ENCODE results near the gene UBAP2. TPM values are rescaled to one million over a fixed set of nuclear protein-coding genes. Genes with fewer than 3 reads are reported as not detected.
A peak's percentile ranks its signal among the peaks of the same experiment; 100 is the strongest.

The UBAP2 gene
- total RNA-seq = 10 to 100 TPM; 45.7 to 57.0 TPM

- Mint-ChIP-seq H3K27me3 (no peaks in the 10 kb centered on the region), H3K4me1 (peaks cover 21% of the 10 kb centered on the region), H3K9me3 (no peaks in the 10 kb centered on the region), H3K36me3 (ENCODE audit: low read depth) (peaks cover 18% of the 10 kb centered on the region), H3K27ac (peak within 1 kb of the TSS; percentile 97), H3K4me3 (peak within 1 kb of the TSS; percentile 97)
- ATAC-seq (replicated peaks) = peak; percentile 88
These were observed at the start of gene UBAP2 for GRCh38 chr9:34048727-34049629. Gene UBAP2, minus strand, starts transcription at chr9:34048887. Its CDS starts 31,739 bp downstream, at chr9:34017148.

- H3K4me3 Mint-ChIP-seq = no peak overlapping the region
- H3K4me1 Mint-ChIP-seq = no peaks in the 10 kb centered on the region
- no peaks in the 10 kb centered on the region for H3K27me3 Mint-ChIP-seq
- no peak overlapping the region for H3K27ac Mint-ChIP-seq
- H3K9me3 Mint-ChIP-seq = no peaks in the 10 kb centered on the region
- peaks cover 91% of the 10 kb centered on the region for H3K36me3 Mint-ChIP-seq (ENCODE audit: low read depth)
- ATAC-seq (replicated peaks) = no peak
These were observed 49.6 kb upstream of the UBAP2 start for GRCh38 chr9:34098307-34098706.

GRCh38 chr9:34097865-34098264 lies 49.2 kb upstream of the UBAP2 start:
- ATAC-seq (replicated peaks) = no peak
- no peak overlapping the region for H3K4me3 Mint-ChIP-seq
- H3K9me3 Mint-ChIP-seq = no peaks in the 10 kb centered on the region
- peaks cover 91% of the 10 kb centered on the region for H3K36me3 Mint-ChIP-seq (ENCODE audit: low read depth)
- H3K4me1 Mint-ChIP-seq = peaks cover 4% of the 10 kb centered on the region
- no peaks in the 10 kb centered on the region for H3K27me3 Mint-ChIP-seq
- peak overlapping the region; percentile 33 for H3K27ac Mint-ChIP-seq

GRCh38 chr9:34096751-34097150 lies 48.1 kb upstream of the UBAP2 start:
- Mint-ChIP-seq H3K9me3 (no peaks in the 10 kb centered on the region), H3K4me1 (peaks cover 4% of the 10 kb centered on the region), H3K27ac (no peak overlapping the region), H3K36me3 (ENCODE audit: low read depth) (peaks cover 91% of the 10 kb centered on the region), H3K4me3 (no peak overlapping the region), H3K27me3 (no peaks in the 10 kb centered on the region)
- ATAC-seq (replicated peaks) = no peak

GRCh38 chr9:34093578-34093977 lies 44.9 kb upstream of the UBAP2 start:
- no peak overlapping the region for H3K4me3 Mint-ChIP-seq

GRCh38 chr9:34089311-34089710 lies 40.6 kb upstream of the UBAP2 start:
- no peaks in the 10 kb centered on the region for H3K27me3 Mint-ChIP-seq
- peaks cover 4% of the 10 kb centered on the region for H3K4me1 Mint-ChIP-seq
- no peaks in the 10 kb centered on the region for H3K9me3 Mint-ChIP-seq
- ATAC-seq (replicated peaks) = no peak
- H3K36me3 Mint-ChIP-seq (ENCODE audit: low read depth) = peaks cover 89% of the 10 kb centered on the region
- peak overlapping the region; percentile 30 for H3K27ac Mint-ChIP-seq
- H3K4me3 Mint-ChIP-seq = no peak overlapping the region

More at GRCh38 chr9:34093578-34093977, 44.9 kb upstream of the UBAP2 start:
- Mint-ChIP-seq H3K9me3 (no peaks in the 10 kb centered on the region), H3K36me3 (ENCODE audit: low read depth) (peaks cover 100% of the 10 kb centered on the region), H3K4me1 (peaks cover 4% of the 10 kb centered on the region), H3K27me3 (no peaks in the 10 kb centered on the region), H3K27ac (peak overlapping the region; percentile 16)
- no peak for ATAC-seq (replicated peaks)

GRCh38 chr9:34087370-34087769 lies 38.7 kb upstream of the UBAP2 start:
- H3K4me1 Mint-ChIP-seq = no peaks in the 10 kb centered on the region
- no peak for ATAC-seq (replicated peaks)
- H3K27me3 Mint-ChIP-seq = no peaks in the 10 kb centered on the region
- no peak overlapping the region for H3K4me3 Mint-ChIP-seq
- no peaks in the 10 kb centered on the region for H3K9me3 Mint-ChIP-seq
- peak overlapping the region; percentile 79 for H3K27ac Mint-ChIP-seq
- peaks cover 69% of the 10 kb centered on the region for H3K36me3 Mint-ChIP-seq (ENCODE audit: low read depth)

- Mint-ChIP-seq H3K4me1 (no peaks in the 10 kb centered on the region), H3K4me3 (no peak overlapping the region), H3K9me3 (no peaks in the 10 kb centered on the region), H3K27ac (peak overlapping the region; percentile 48), H3K36me3 (ENCODE audit: low read depth) (peaks cover 64% of the 10 kb centered on the region), H3K27me3 (no peaks in the 10 kb centered on the region)
- ATAC-seq (replicated peaks) = no peak
These were observed 38.2 kb upstream of the UBAP2 start for GRCh38 chr9:34086864-34087263.

- H3K27ac Mint-ChIP-seq = peak overlapping the region; percentile 3
- ATAC-seq (replicated peaks) = peak; percentile 82
- no peaks in the 10 kb centered on the region for H3K4me1 Mint-ChIP-seq
- no peaks in the 10 kb centered on the region for H3K27me3 Mint-ChIP-seq
- H3K4me3 Mint-ChIP-seq = no peak overlapping the region
- H3K9me3 Mint-ChIP-seq = no peaks in the 10 kb centered on the region
- peaks cover 54% of the 10 kb centered on the region for H3K36me3 Mint-ChIP-seq (ENCODE audit: low read depth)
These were observed 37.2 kb upstream of the UBAP2 start for GRCh38 chr9:34085581-34086500.

GRCh38 chr9:34084562-34084961 lies 35.9 kb upstream of the UBAP2 start:
- H3K4me3 Mint-ChIP-seq = no peak overlapping the region
- H3K27me3 Mint-ChIP-seq = no peaks in the 10 kb centered on the region
- H3K36me3 Mint-ChIP-seq (ENCODE audit: low read depth) = peaks cover 41% of the 10 kb centered on the region
- ATAC-seq (replicated peaks) = no peak
- H3K4me1 Mint-ChIP-seq = no peaks in the 10 kb centered on the region
- H3K27ac Mint-ChIP-seq = peak overlapping the region; percentile 2
- H3K9me3 Mint-ChIP-seq = no peaks in the 10 kb centered on the region

GRCh38 chr9:34079181-34079580 lies 30.5 kb upstream of the UBAP2 start:
- H3K4me3 Mint-ChIP-seq = no peak overlapping the region
- peaks cover 2% of the 10 kb centered on the region for H3K4me1 Mint-ChIP-seq
- ATAC-seq (replicated peaks) = peak; percentile 38
- no peaks in the 10 kb centered on the region for H3K9me3 Mint-ChIP-seq
- H3K27me3 Mint-ChIP-seq = no peaks in the 10 kb centered on the region
- H3K27ac Mint-ChIP-seq = no peak overlapping the region
- H3K36me3 Mint-ChIP-seq (ENCODE audit: low read depth) = no peaks in the 10 kb centered on the region

- no peaks in the 10 kb centered on the region for H3K27me3 Mint-ChIP-seq
- H3K36me3 Mint-ChIP-seq (ENCODE audit: low read depth) = no peaks in the 10 kb centered on the region
- no peak overlapping the region for H3K27ac Mint-ChIP-seq
- no peaks in the 10 kb centered on the region for H3K9me3 Mint-ChIP-seq
- H3K4me3 Mint-ChIP-seq = no peak overlapping the region
- peaks cover 3% of the 10 kb centered on the region for H3K4me1 Mint-ChIP-seq
- ATAC-seq (replicated peaks) = no peak
These were observed 24.3 kb upstream of the UBAP2 start for GRCh38 chr9:34072868-34073590.

GRCh38 chr9:34072410-34072809 lies 23.7 kb upstream of the UBAP2 start:
- Mint-ChIP-seq H3K4me3 (no peak overlapping the region), H3K27ac (no peak overlapping the region), H3K27me3 (no peaks in the 10 kb centered on the region), H3K4me1 (peaks cover 3% of the 10 kb centered on the region), H3K9me3 (no peaks in the 10 kb centered on the region), H3K36me3 (ENCODE audit: low read depth) (no peaks in the 10 kb centered on the region)
- no peak for ATAC-seq (replicated peaks)

All from activated T-helper 17 cell treated with anti-CD3 and anti-CD28 coated beads, Interleukin-2, amount 50 U/mL, for 72 hours (primary cell).